Nephron (organoid): ENCODE data around the gene IGF1R.

ENCODE experiments used
- H3K27ac Mint-ChIP-seq, 3 experiments: 2 replicates each; pipeline ENCODE4 v1.8.0; 2020; ENCODE audit warnings: mixed read lengths in 3 of 3, mild to moderate bottlenecking in 2 of 3, moderate library complexity in 1 of 3
- H3K27me3 Mint-ChIP-seq: 2 replicates; pipeline ENCODE4 v1.8.0; 2021; ENCODE audit warnings: low read depth, mild to moderate bottlenecking, moderate library complexity, mixed read lengths
- H3K36me3 Mint-ChIP-seq: 2 replicates; pipeline ENCODE4 v1.8.0; 2020; ENCODE audit warnings: low read depth, mixed read lengths
- H3K4me1 Mint-ChIP-seq: 2 replicates; pipeline ENCODE4 v1.8.0; 2020; ENCODE audit warnings: mixed read lengths
- H3K4me3 Mint-ChIP-seq, 3 experiments: 2 replicates each; pipeline ENCODE4 v1.8.0; 2020; ENCODE audit warnings: mild to moderate bottlenecking in 3 of 3, mixed read lengths in 3 of 3, moderate library complexity in 2 of 3
- H3K9me3 Mint-ChIP-seq: 2 replicates; pipeline ENCODE4 v1.8.0; 2020; ENCODE audit warnings: mixed read lengths
- TF ChIP-seq, protein P1 (sequence below), 3 experiments: fragments of 200-600 bp; sonication (generic); IDR thresholded peaks; one replicate each; pipeline ENCODE4 v1.5.0; 2021; ENCODE audit warnings: antibody characterized with exemption in 3 of 3; ENCODE audit not compliant: unreplicated experiment in 3 of 3

Gene IGF1R

DNA sequence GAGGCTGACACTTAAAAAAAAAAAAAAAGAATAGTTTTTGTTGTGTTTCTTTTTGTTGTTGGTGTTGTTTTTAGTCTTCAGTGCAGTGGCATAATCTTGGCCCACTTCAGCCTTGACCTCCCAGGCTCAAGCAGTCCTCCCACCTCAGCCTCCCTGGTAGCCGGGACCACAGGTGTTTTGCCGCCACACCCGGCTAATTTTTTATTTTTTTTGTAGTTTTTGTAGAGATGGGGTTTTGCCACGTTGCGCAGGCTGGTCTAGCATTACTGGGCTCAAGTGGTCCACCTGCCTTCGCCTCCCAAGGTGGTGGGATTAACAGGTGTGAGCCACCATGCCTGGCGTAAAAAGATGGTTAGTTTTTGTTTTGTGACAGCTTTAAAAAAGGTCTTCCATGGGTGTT, 30.1 kb downstream of the IGF1R start:
- Mint-ChIP-seq H3K27me3 (no peaks in the 10 kb centered on the region), H3K36me3 (peaks cover 8% of the 10 kb centered on the region), H3K4me3 (no peak overlapping the region), H3K9me3 (no peaks in the 10 kb centered on the region), H3K27ac (no peak overlapping the region), H3K4me1 (peaks cover 27% of the 10 kb centered on the region)
- TF ChIP-seq, protein P1, sequence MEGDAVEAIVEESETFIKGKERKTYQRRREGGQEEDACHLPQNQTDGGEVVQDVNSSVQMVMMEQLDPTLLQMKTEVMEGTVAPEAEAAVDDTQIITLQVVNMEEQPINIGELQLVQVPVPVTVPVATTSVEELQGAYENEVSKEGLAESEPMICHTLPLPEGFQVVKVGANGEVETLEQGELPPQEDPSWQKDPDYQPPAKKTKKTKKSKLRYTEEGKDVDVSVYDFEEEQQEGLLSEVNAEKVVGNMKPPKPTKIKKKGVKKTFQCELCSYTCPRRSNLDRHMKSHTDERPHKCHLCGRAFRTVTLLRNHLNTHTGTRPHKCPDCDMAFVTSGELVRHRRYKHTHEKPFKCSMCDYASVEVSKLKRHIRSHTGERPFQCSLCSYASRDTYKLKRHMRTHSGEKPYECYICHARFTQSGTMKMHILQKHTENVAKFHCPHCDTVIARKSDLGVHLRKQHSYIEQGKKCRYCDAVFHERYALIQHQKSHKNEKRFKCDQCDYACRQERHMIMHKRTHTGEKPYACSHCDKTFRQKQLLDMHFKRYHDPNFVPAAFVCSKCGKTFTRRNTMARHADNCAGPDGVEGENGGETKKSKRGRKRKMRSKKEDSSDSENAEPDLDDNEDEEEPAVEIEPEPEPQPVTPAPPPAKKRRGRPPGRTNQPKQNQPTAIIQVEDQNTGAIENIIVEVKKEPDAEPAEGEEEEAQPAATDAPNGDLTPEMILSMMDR (IDR thresholded peaks at IDR 0.05; ENCODE audit: unreplicated experiment in 3 of 3) = no peak

DNA sequence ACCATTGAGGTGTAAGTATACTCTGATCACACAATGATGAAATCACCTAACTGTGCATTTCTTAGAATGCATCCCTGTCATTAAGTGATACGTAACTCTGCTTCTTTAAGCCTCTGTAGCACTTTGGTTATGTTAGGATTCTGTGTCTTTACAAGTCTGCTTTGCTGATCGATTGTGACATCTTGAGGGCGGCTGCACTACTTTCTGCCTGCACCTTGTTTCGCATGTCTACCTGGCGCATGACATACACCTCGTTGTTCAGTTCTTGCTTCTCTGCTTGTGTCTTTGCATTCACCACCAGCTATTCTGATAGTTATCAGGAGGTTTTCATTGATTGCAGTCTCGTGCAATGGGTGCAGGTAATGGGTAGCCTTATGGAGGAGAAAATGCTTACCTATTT, 32.7 kb downstream of the IGF1R start:
- Mint-ChIP-seq H3K9me3 (no peaks in the 10 kb centered on the region), H3K4me1 (peaks cover 43% of the 10 kb centered on the region), H3K27ac (no peak overlapping the region), H3K27me3 (no peaks in the 10 kb centered on the region), H3K36me3 (peaks cover 8% of the 10 kb centered on the region), H3K4me3 (no peak overlapping the region)
- TF ChIP-seq, protein P1 (IDR thresholded peaks at IDR 0.05; ENCODE audit: unreplicated experiment in 3 of 3) = no peak

DNA sequence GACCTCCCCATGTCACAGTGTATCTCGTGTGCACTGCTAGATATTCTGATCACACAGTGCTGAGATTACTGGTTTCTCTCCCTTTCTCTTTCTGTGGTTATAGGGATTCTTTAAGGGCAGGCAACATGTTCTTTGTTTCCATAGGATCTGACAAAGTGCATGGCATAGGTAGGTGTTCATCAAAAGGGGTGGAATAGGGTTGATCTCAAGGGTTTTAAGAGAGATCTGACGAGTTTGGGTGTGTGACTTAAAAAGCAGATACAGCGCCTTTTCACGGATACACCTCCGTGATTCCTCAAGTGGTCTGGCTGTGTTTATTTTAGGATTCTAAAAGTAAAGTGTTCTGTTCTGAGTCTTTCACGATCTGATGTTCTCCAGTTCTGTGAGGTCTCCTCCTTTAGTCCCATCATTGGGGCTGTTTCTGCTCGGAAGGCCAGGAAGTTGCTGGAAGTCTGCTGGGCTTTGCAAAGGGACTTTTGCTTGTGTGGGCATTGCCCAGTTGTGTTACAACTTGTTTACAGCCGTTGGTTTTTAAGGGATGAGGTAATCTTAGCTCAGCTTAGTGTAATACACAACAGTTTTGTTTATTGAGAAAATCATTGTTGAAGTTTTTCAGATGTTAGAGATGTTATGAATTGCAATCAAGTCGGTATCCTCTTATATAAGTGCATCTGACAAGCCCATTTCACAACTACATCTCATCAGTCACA, 34.8 kb downstream of the IGF1R start:
- H3K27me3 Mint-ChIP-seq = no peaks in the 10 kb centered on the region
- H3K4me1 Mint-ChIP-seq = peaks cover 52% of the 10 kb centered on the region
- no peaks in the 10 kb centered on the region for H3K9me3 Mint-ChIP-seq
- H3K4me3 Mint-ChIP-seq = no peak overlapping the region
- TF ChIP-seq, protein P1 (IDR thresholded peaks at IDR 0.05; ENCODE audit: unreplicated experiment in 3 of 3) = no peak
- peaks cover 4% of the 10 kb centered on the region for H3K36me3 Mint-ChIP-seq
- peak overlapping the region; percentile 12 to 72 (median 29) for H3K27ac Mint-ChIP-seq

DNA sequence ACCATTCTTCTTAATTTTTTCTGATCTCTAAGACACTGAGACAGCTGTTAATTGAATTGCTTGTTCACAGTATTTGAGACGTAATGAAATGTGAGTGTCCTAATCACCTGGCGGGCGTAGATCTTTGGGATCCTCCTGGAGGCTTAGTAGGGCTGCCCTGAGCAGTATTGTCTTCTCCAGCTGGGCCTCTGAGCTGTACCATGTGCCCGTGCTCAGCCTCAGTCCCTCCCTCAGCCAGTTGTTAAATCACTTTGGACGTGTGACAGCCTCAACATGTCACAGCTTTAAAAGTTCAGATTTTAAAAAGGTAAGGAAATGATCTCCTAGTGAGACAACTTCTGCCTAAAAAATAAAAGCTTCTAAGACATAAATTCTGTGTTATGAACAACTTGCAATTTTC, 35.5 kb downstream of the IGF1R start:
- TF ChIP-seq, protein P1 (IDR thresholded peaks at IDR 0.05; ENCODE audit: unreplicated experiment in 3 of 3) = no peak
- peak overlapping the region; percentile 12 to 79 (median 29) for H3K27ac Mint-ChIP-seq
- H3K4me3 Mint-ChIP-seq = no peak overlapping the region
- H3K27me3 Mint-ChIP-seq = no peaks in the 10 kb centered on the region
- no peaks in the 10 kb centered on the region for H3K9me3 Mint-ChIP-seq
- H3K36me3 Mint-ChIP-seq = peaks cover 4% of the 10 kb centered on the region
- peaks cover 58% of the 10 kb centered on the region for H3K4me1 Mint-ChIP-seq

DNA sequence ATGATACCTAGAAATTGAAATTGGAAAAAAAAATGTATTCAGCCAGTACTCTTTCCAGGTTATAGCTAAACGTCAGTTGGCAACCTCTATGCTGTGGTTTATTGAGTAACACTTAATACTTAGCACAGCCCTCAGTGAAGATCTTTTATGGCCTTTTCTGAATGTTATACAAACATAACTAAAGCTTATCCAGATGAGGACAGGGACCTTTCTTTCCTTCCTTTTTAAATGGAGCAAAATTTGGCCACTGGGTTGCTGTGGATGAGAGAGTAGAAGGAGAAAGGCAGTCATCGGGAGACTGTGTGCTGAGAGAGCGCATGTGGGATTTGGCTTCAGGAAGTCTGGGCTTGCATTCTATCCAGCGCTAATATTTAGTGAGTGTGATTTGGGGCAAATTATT, 36.1 kb downstream of the IGF1R start:
- H3K27me3 Mint-ChIP-seq = no peaks in the 10 kb centered on the region
- peaks cover 4% of the 10 kb centered on the region for H3K36me3 Mint-ChIP-seq
- TF ChIP-seq, protein P1 (IDR thresholded peaks at IDR 0.05; ENCODE audit: unreplicated experiment in 3 of 3) = no peak
- H3K4me3 Mint-ChIP-seq = no peak overlapping the region
- no peaks in the 10 kb centered on the region for H3K9me3 Mint-ChIP-seq
- peaks cover 61% of the 10 kb centered on the region for H3K4me1 Mint-ChIP-seq
- H3K27ac Mint-ChIP-seq = peak overlapping the region; percentile 12 to 79 (median 54)

DNA sequence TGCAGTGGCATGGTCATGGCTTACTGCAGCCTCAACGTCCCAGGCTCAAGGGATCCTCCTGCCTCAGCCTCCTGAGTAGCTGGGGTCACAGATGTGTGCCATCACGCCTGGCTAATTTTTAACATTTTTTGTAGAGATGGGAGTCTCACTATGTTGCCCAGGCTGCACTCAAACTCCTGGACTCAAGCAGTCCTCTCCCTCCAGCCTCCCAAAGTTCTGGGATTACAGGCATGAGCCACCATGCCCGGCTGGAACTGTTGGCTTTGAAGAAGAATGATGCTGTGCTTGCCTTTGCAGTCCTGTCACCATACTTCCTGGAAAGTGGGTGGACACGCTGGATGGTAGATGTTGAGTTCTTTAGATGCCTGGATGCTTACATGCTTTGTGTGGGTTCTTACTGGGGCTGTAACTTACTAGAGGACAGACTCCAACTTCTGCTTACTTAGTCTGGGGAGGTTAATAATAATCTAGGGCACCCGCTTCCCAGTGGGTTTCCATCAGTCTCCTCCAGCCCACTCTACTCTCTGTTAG, 36.7 kb downstream of the IGF1R start:
- Mint-ChIP-seq H3K36me3 (peaks cover 4% of the 10 kb centered on the region), H3K9me3 (no peaks in the 10 kb centered on the region), H3K4me3 (no peak overlapping the region), H3K27me3 (no peaks in the 10 kb centered on the region), H3K27ac (no peak overlapping the region), H3K4me1 (peaks cover 61% of the 10 kb centered on the region)
- TF ChIP-seq, protein P1 (IDR thresholded peaks at IDR 0.05; ENCODE audit: unreplicated experiment in 3 of 3) = no peak
